IPS-18c (cell line): Measurements from ENCODE around the gene DNAH7.

Source experiments
- H3K4me3 ChIP-seq: 2 replicates; pipeline ENCODE4 v1.7.0; 2013; ENCODE audit warnings: low read depth, mild to moderate bottlenecking, low read length, moderate library complexity; ENCODE audit not compliant: insufficient read depth
- H3K9me3 ChIP-seq: one replicate; pipeline ENCODE4 v1.6.1; 2013; ENCODE audit warnings: mild to moderate bottlenecking, low read length, moderate library complexity; ENCODE audit not compliant: control insufficient read depth, insufficient read depth

DNAH7 gene

DNA sequence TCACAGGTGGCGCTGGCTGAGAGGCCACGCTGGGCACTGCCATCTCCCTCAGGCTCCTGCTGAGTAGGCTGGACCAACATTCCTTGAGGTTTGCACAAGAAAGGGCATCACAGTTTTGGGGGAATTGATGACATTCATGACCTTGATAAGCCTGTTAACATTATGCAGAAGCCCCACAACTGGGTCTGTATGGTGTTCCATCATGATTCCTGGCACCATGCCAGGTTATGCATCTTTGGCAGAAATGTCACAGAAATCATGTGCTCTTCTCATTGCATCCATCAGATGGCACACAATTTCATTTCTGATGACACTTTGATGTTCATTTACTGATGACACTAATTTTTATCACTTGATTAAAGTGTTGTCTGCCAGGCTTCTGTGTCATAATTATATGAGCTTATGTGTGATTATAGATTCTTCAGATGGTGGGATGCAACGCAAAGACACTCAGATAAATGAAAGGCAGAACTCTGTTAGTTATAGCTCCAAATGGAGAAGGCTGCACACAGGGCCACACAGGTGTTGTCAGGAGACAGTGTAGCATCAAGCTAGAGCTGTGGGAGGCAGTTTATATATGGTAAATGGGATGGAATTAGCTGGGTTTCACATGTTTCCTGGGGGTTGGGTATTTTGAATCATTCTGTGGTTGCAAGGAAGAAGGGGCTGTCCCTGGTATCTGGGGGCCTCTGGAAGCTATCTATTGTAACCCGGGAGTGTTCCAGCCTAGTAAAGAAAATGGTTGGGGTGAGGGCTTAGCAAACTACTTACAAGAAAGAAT is 220.3 kb downstream of the DNAH7 start:
- Histone ChIP-seq H3K9me3 (no peaks in the 10 kb centered on the region), H3K4me3 (no peak overlapping the region)

GRCh38 chr2:195842932-195843331 is 225.7 kb downstream of the DNAH7 start:
- Histone ChIP-seq H3K9me3 (no peaks in the 10 kb centered on the region), H3K4me3 (no peak overlapping the region)

DNA sequence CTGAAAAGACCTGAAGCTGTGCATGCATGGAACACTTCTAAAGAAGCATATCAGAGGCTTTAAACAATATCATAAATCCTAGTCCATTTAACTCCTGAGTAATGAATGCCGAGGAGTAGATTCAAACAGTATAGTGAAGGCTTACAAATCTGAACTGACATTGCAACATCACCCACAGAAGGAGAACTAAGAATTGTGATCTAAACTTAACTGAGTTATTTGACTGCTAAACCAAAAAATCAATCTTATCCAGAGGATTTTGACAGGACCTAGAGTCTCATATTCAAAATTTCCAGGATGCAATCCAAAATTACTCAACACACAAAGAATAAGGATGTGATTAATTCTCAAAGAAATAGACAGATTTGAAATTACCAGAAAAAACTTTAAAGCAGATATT is 230.6 kb downstream of the DNAH7 start:
- Histone ChIP-seq H3K4me3 (no peak overlapping the region), H3K9me3 (no peaks in the 10 kb centered on the region)

DNA sequence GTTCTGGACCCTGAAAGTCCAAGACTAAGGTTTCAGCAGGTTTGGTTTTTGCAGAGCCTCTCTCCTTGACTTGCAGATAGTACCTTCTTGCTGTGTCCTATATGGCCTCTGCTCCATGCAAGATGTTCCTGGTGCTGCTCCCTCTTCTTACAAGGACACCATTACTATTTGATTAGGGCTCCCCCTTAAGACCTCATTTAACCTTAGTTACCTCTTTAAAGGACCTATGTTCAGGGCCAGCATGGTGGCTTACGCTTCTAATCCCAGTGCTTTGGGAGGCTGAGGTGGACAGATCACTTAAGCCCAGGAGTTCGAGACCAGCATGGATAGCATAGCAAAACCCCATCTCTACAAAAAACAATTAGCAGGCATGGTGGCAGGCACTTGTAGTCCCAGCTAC is 232.6 kb downstream of the DNAH7 start:
- H3K4me3 ChIP-seq = no peak overlapping the region
- H3K9me3 ChIP-seq = no peaks in the 10 kb centered on the region

- Histone ChIP-seq H3K4me3 (no peak overlapping the region), H3K9me3 (no peaks in the 10 kb centered on the region)
These were observed 233.8 kb downstream of the DNAH7 start for GRCh38 chr2:195834836-195835235.

- Histone ChIP-seq H3K4me3 (no peak overlapping the region), H3K9me3 (no peaks in the 10 kb centered on the region)
These were observed 237.4 kb downstream of the DNAH7 start for GRCh38 chr2:195830968-195831950.

GRCh38 chr2:195824478-195824877 is 244.2 kb downstream of the DNAH7 start:
- Histone ChIP-seq H3K4me3 (no peak overlapping the region), H3K9me3 (no peaks in the 10 kb centered on the region)

- no peaks in the 10 kb centered on the region for H3K9me3 ChIP-seq
- H3K4me3 ChIP-seq = no peak overlapping the region
These were observed 245.4 kb downstream of the DNAH7 start for GRCh38 chr2:195823206-195823605.

GRCh38 chr2:195821566-195821932 is 247.1 kb downstream of the DNAH7 start:
- Histone ChIP-seq H3K9me3 (no peaks in the 10 kb centered on the region), H3K4me3 (no peak overlapping the region)

DNA sequence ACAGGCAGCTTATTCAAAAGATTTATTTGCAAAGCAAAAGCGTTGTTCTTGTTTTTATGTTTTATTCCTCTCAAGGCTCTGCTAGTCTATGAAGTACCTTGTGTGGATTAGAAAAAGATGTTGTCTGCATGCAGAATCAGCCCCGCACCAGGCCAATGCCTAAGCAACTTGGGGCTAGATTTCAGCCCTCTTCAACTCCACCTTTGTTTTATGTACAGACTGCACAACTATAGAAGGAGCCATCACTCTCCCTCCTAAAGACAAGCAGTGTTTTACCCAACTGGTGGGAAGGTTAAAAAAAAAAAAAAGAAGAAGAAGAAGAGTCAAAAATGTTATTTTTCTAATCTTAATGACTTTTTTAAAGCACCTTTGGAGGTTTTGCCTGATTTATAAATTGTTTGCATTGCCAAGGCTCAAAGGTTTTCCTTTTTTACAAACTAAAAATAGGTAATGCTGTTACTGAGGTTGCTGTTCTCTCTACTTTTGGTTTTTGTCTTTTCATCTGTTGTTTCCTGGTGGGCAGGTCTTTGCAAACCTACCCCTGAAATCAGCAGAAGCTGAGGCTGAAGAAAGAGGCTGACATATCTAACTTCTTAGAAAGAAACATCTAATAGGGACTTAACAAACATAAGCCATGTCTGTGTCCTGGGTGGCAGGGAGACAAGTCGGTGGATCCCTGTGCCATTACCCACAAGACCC is 247.6 kb downstream of the DNAH7 start:
- H3K4me3 ChIP-seq = no peak overlapping the region
- no peaks in the 10 kb centered on the region for H3K9me3 ChIP-seq

- H3K9me3 ChIP-seq = no peaks in the 10 kb centered on the region
- H3K4me3 ChIP-seq = no peak overlapping the region
These were observed 248.3 kb downstream of the DNAH7 start for GRCh38 chr2:195820373-195820772.

DNA sequence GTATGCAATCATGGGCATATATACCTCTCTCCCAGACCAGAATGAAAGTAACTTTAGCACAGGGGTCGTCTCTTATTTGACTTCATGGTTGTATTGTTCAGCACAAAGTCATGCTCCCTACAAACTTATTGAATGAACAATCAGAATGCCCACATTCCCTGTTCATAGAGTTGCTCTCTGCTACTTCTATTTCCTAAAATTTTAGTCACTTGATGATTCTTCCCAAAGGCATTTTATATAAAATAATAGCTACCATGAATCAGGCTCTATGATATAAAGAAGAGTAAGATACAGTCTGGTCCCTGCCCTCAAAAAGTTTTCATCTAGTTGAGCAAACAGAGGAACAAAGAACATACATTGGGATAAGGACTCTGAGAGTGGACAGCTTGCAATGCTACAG is 249.4 kb downstream of the DNAH7 start:
- H3K4me3 ChIP-seq = no peak overlapping the region
- no peaks in the 10 kb centered on the region for H3K9me3 ChIP-seq

- Histone ChIP-seq H3K9me3 (no peaks in the 10 kb centered on the region), H3K4me3 (no peak overlapping the region)
These were observed 250.1 kb downstream of the DNAH7 start for GRCh38 chr2:195818526-195818925.

DNA sequence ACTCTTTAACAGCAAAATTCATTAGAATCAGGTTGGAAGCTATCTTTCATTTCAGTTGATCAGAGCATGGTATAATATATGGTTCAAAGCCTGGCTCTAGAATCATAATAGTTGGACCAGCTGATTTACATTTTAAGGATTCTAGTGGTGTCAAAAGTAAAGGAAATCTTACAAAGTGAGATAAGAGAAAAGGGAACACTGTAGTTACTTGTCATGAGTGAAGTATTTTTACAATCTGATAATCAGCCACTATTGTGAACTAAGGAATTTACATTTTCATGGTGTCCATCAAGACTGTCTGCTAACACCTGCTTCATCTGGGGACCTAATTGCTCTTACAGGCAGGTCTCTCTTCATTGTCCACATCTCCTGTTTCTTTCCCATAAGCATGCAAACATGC is 250.5 kb downstream of the DNAH7 start:
- Histone ChIP-seq H3K4me3 (no peak overlapping the region), H3K9me3 (no peaks in the 10 kb centered on the region)

DNA sequence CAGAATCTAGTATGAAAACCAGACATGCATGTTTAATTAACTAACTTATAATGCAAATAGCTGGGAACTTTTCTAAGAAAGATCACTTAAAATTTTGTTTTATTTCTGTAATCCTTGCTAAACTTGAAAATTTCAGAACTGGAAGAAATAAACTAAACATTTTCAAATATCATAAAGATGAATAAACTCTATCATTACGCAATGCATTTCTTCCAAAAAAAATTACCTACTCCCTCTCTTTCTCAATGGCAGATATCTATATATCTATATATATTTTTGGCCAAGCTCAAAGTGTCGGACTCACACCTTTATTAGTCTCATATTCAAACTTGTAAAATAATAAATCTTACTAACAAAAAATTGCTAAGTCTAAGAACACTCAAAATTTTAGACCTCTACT is 253.6 kb downstream of the DNAH7 start:
- no peaks in the 10 kb centered on the region for H3K9me3 ChIP-seq
- no peak overlapping the region for H3K4me3 ChIP-seq

- Histone ChIP-seq H3K4me3 (no peak overlapping the region), H3K9me3 (no peaks in the 10 kb centered on the region)
These were observed 255.2 kb downstream of the DNAH7 start for GRCh38 chr2:195813421-195813820.

- H3K4me3 ChIP-seq = no peak overlapping the region
- no peaks in the 10 kb centered on the region for H3K9me3 ChIP-seq
These were observed 258.1 kb downstream of the DNAH7 start for GRCh38 chr2:195810340-195811098.
